ENCODE data around the gene MAP2K3. TPM values are rescaled to one million over a fixed set of nuclear protein-coding genes. Genes with fewer than 3 reads are reported as not detected.
"Not testable (repeated sequence)": the region's sequence is repeated elsewhere in the genome, so short reads cannot be mapped to it uniquely, and the experiment has no call there.

The MAP2K3 gene
- total RNA-seq, 6 donors from 2014 or later, result 45.1 to 134 (median 79.5) TPM

GRCh38 chr17:21318439-21318838, 33.9 kb downstream of the MAP2K3 start:
- no peak for TF ChIP-seq POLR2AphosphoS5 (IDR thresholded peaks at IDR 0.05)
- no peak for TF ChIP-seq POLR2A (IDR thresholded peaks at IDR 0.05)
- TF ChIP-seq EP300 (IDR thresholded peaks at IDR 0.05), result no peak
- no peak for TF ChIP-seq CTCF (IDR thresholded peaks at IDR 0.05)
- WGBS, 2 donors, result 78 to 85% methylated on average over 5 to 11 of the region's 17 CpGs
- Histone ChIP-seq H3K27ac (no peak overlapping the region), H3K9me3 (no peaks in the 10 kb centered on the region), H3K4me3 (no peak overlapping the region), H3K36me3 (peaks cover 0 to 22% (median 13%) of the 10 kb centered on the region in 4 donors), H3K27me3 (no peaks in the 10 kb centered on the region), H3K4me1 (peaks cover 5 to 7% (median 5%) of the 10 kb centered on the region in 4 donors)
- DNase-seq, result peak in 1 of 2 donors; percentile 85
- no peak for ATAC-seq (ENCODE audit: low FRiP score in 2 of 2)

GRCh38 chr17:21318856-21319255, 34.3 kb downstream of the MAP2K3 start:
- Histone ChIP-seq H3K36me3 (peaks cover 0 to 18% (median 10%) of the 10 kb centered on the region in 4 donors), H3K4me1 (peaks cover 5 to 10% (median 5%) of the 10 kb centered on the region in 4 donors)
- DNase-seq; H3K27ac ChIP-seq; H3K4me3 ChIP-seq; H3K27me3 ChIP-seq; ATAC-seq (ENCODE audit: low FRiP score in 2 of 2); H3K9me3 ChIP-seq: not testable (repeated sequence)
- 90 to 94% methylated on average over 6 to 7 of the region's 7 CpGs for WGBS, 2 donors

- H3K4me1 ChIP-seq, result peaks cover 5 to 10% (median 5%) of the 10 kb centered on the region in 4 donors
- not testable (repeated sequence) for H3K27me3 ChIP-seq; H3K9me3 ChIP-seq; H3K27ac ChIP-seq; ATAC-seq (ENCODE audit: low FRiP score in 2 of 2); DNase-seq; H3K4me3 ChIP-seq
- peaks cover 0 to 14% (median 6%) of the 10 kb centered on the region in 4 donors for H3K36me3 ChIP-seq
- 86 to 92% methylated on average over 4 of the region's 4 CpGs for WGBS, 2 donors
Observed at GRCh38 chr17:21319256-21319655, 34.7 kb downstream of the MAP2K3 start.

GRCh38 chr17:21319686-21320375, 35.3 kb downstream of the MAP2K3 start:
- WGBS, 2 donors, result 75 to 82% methylated on average over 11 of the region's 11 CpGs
- H3K4me3 ChIP-seq; ATAC-seq (ENCODE audit: low FRiP score in 2 of 2); H3K27me3 ChIP-seq; H3K27ac ChIP-seq; H3K9me3 ChIP-seq; H3K36me3 ChIP-seq: not testable (repeated sequence)
- DNase-seq, result peak in 1 of 2 donors; percentile 46
- H3K4me1 ChIP-seq, result peaks cover 5 to 10% (median 5%) of the 10 kb centered on the region in 4 donors

- not testable (repeated sequence) for H3K9me3 ChIP-seq; H3K36me3 ChIP-seq; H3K4me3 ChIP-seq; DNase-seq; H3K27me3 ChIP-seq; H3K27ac ChIP-seq; ATAC-seq (ENCODE audit: low FRiP score in 2 of 2)
- WGBS, 2 donors, result 84 to 89% methylated on average over 4 of the region's 4 CpGs
- peaks cover 5 to 10% (median 5%) of the 10 kb centered on the region in 4 donors for H3K4me1 ChIP-seq
Observed at GRCh38 chr17:21320430-21320829, 35.9 kb downstream of the MAP2K3 start.

- not testable (repeated sequence) for DNase-seq, H3K9me3 ChIP-seq
- WGBS, 2 donors, result 80% methylated on average over 8 of the region's 9 CpGs; no CpG with 5 or more reads in 1 of the 2 donors
Observed at GRCh38 chr17:21321061-21321460, 36.5 kb downstream of the MAP2K3 start.

GRCh38 chr17:21321744-21322191, 37.3 kb downstream of the MAP2K3 start:
- DNase-seq; ATAC-seq (ENCODE audit: low FRiP score in 2 of 2); H3K4me1 ChIP-seq; H3K27me3 ChIP-seq; H3K4me3 ChIP-seq; H3K36me3 ChIP-seq; H3K9me3 ChIP-seq; H3K27ac ChIP-seq: not testable (repeated sequence)
- WGBS, 2 donors, result 86 to 93% methylated on average over 6 to 9 of the region's 9 CpGs

More at GRCh38 chr17:21321061-21321460, 36.5 kb downstream of the MAP2K3 start:
- not testable (repeated sequence) for H3K36me3 ChIP-seq; ATAC-seq (ENCODE audit: low FRiP score in 2 of 2); H3K27ac ChIP-seq; H3K4me3 ChIP-seq; H3K27me3 ChIP-seq
- peaks cover 5 to 10% (median 5%) of the 10 kb centered on the region in 4 donors for H3K4me1 ChIP-seq

- 46 to 54% methylated on average over 33 to 35 of the region's 37 CpGs for WGBS, 2 donors
- DNase-seq, result peak in 1 of 2 donors; percentile 48
- peak in 1 of 2 donors; percentile 4 for ATAC-seq (ENCODE audit: low FRiP score in 2 of 2)
- H3K27ac ChIP-seq, H3K27me3 ChIP-seq, H3K36me3 ChIP-seq, H3K4me1 ChIP-seq, H3K9me3 ChIP-seq: not testable (repeated sequence)
- peak overlapping the region; percentile 44 to 71 (median 50) for H3K4me3 ChIP-seq
Observed at GRCh38 chr17:21323257-21324111, 39.0 kb downstream of the MAP2K3 start.

- not testable (repeated sequence) for ATAC-seq (ENCODE audit: low FRiP score in 2 of 2); H3K4me1 ChIP-seq; H3K27ac ChIP-seq; H3K36me3 ChIP-seq; DNase-seq; H3K27me3 ChIP-seq; H3K4me3 ChIP-seq; H3K9me3 ChIP-seq
- 83 to 86% methylated on average over 5 of the region's 5 CpGs for WGBS, 2 donors
Observed at GRCh38 chr17:21324741-21325140, 40.2 kb downstream of the MAP2K3 start.

- WGBS, 2 donors, result 77 to 84% methylated on average over 1 of the region's 1 CpG
Observed at GRCh38 chr17:21327921-21328320, 43.4 kb downstream of the MAP2K3 start.

GRCh38 chr17:21328778-21329177, 44.3 kb downstream of the MAP2K3 start:
- not testable (repeated sequence) for H3K9me3 ChIP-seq; ATAC-seq (ENCODE audit: low FRiP score in 2 of 2); H3K4me3 ChIP-seq; H3K36me3 ChIP-seq; H3K27ac ChIP-seq; H3K27me3 ChIP-seq; H3K4me1 ChIP-seq; DNase-seq
- WGBS, 2 donors, result 73 to 88% methylated on average over 2 of the region's 2 CpGs

More at GRCh38 chr17:21327921-21328320, 43.4 kb downstream of the MAP2K3 start:
- H3K27me3 ChIP-seq; H3K36me3 ChIP-seq; DNase-seq; H3K27ac ChIP-seq; H3K9me3 ChIP-seq; H3K4me1 ChIP-seq; ATAC-seq (ENCODE audit: low FRiP score in 2 of 2); H3K4me3 ChIP-seq: not testable (repeated sequence)
